ENCODE results near the gene RASGRF2. TPM values are rescaled to one million over a fixed set of nuclear protein-coding genes. Genes with fewer than 3 reads are reported as not detected.

RASGRF2 gene
- total RNA-seq, 1 donor from 2014 or later = 0.05 TPM

GRCh38 chr5:81226286-81226685, 266.1 kb downstream of the RASGRF2 start:
- no peaks in the 10 kb centered on the region for H3K4me1 Mint-ChIP-seq (ENCODE audit: unreplicated experiment)
- TF ChIP-seq, protein P1, sequence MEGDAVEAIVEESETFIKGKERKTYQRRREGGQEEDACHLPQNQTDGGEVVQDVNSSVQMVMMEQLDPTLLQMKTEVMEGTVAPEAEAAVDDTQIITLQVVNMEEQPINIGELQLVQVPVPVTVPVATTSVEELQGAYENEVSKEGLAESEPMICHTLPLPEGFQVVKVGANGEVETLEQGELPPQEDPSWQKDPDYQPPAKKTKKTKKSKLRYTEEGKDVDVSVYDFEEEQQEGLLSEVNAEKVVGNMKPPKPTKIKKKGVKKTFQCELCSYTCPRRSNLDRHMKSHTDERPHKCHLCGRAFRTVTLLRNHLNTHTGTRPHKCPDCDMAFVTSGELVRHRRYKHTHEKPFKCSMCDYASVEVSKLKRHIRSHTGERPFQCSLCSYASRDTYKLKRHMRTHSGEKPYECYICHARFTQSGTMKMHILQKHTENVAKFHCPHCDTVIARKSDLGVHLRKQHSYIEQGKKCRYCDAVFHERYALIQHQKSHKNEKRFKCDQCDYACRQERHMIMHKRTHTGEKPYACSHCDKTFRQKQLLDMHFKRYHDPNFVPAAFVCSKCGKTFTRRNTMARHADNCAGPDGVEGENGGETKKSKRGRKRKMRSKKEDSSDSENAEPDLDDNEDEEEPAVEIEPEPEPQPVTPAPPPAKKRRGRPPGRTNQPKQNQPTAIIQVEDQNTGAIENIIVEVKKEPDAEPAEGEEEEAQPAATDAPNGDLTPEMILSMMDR (IDR thresholded peaks at IDR 0.05) = no peak
- no peak overlapping the region for H3K27ac Mint-ChIP-seq (ENCODE audit: unreplicated experiment)
- H3K9me3 Mint-ChIP-seq (ENCODE audit: unreplicated experiment) = no peaks in the 10 kb centered on the region
- no peak for DNase-seq (ENCODE audit: extremely low spot score, unreplicated experiment)
- no peaks in the 10 kb centered on the region for H3K27me3 Mint-ChIP-seq (ENCODE audit: unreplicated experiment)
- no peaks in the 10 kb centered on the region for H3K36me3 Mint-ChIP-seq (ENCODE audit: unreplicated experiment)
- no peak overlapping the region for H3K4me3 Mint-ChIP-seq (ENCODE audit: unreplicated experiment)

DNA sequence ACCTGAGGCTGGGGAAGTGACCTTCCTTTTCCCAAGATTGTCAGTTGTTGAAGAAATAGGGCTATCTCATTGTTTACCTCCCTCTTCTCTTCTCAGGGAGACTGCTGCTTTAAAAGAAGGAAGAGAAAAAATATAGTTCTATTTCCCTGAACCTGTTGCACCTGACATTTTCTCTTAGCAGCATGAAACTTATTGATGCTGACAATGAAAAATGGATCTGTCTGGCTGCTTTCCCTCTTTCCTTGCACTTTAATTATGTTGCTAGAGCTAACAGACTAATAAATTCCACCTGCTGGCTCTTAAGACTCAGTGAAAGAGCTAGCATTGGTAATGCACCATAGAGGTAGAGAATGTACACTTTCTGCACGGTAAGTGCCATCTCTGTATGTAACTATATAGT, 266.8 kb downstream of the RASGRF2 start:
- TF ChIP-seq, protein P1 (IDR thresholded peaks at IDR 0.05) = no peak
- Mint-ChIP-seq H3K4me3 (ENCODE audit: unreplicated experiment) (no peak overlapping the region), H3K27me3 (ENCODE audit: unreplicated experiment) (no peaks in the 10 kb centered on the region), H3K27ac (ENCODE audit: unreplicated experiment) (no peak overlapping the region), H3K36me3 (ENCODE audit: unreplicated experiment) (no peaks in the 10 kb centered on the region), H3K4me1 (ENCODE audit: unreplicated experiment) (no peaks in the 10 kb centered on the region), H3K9me3 (ENCODE audit: unreplicated experiment) (no peaks in the 10 kb centered on the region)
- DNase-seq (ENCODE audit: extremely low spot score, unreplicated experiment) = no peak

GRCh38 chr5:81228084-81228483, 267.9 kb downstream of the RASGRF2 start:
- no peak for DNase-seq (ENCODE audit: extremely low spot score, unreplicated experiment)
- no peak overlapping the region for H3K4me3 Mint-ChIP-seq (ENCODE audit: unreplicated experiment)
- no peak overlapping the region for H3K27ac Mint-ChIP-seq (ENCODE audit: unreplicated experiment)
- TF ChIP-seq, protein P1 (IDR thresholded peaks at IDR 0.05) = no peak
- H3K27me3 Mint-ChIP-seq (ENCODE audit: unreplicated experiment) = no peaks in the 10 kb centered on the region
- no peaks in the 10 kb centered on the region for H3K9me3 Mint-ChIP-seq (ENCODE audit: unreplicated experiment)
- no peaks in the 10 kb centered on the region for H3K4me1 Mint-ChIP-seq (ENCODE audit: unreplicated experiment)
- no peaks in the 10 kb centered on the region for H3K36me3 Mint-ChIP-seq (ENCODE audit: unreplicated experiment)

GRCh38 chr5:81230416-81230815, 270.3 kb downstream of the RASGRF2 start:
- no peaks in the 10 kb centered on the region for H3K27me3 Mint-ChIP-seq (ENCODE audit: unreplicated experiment)
- H3K4me1 Mint-ChIP-seq (ENCODE audit: unreplicated experiment) = no peaks in the 10 kb centered on the region
- no peak overlapping the region for H3K27ac Mint-ChIP-seq (ENCODE audit: unreplicated experiment)
- no peak overlapping the region for H3K4me3 Mint-ChIP-seq (ENCODE audit: unreplicated experiment)
- TF ChIP-seq, protein P1 (IDR thresholded peaks at IDR 0.05) = no peak
- H3K9me3 Mint-ChIP-seq (ENCODE audit: unreplicated experiment) = no peaks in the 10 kb centered on the region
- DNase-seq (ENCODE audit: extremely low spot score, unreplicated experiment) = no peak
- no peaks in the 10 kb centered on the region for H3K36me3 Mint-ChIP-seq (ENCODE audit: unreplicated experiment)

- no peak for DNase-seq (ENCODE audit: extremely low spot score, unreplicated experiment)
- TF ChIP-seq, protein P1 (IDR thresholded peaks at IDR 0.05) = no peak
- H3K27ac Mint-ChIP-seq (ENCODE audit: unreplicated experiment) = no peak overlapping the region
- H3K9me3 Mint-ChIP-seq (ENCODE audit: unreplicated experiment) = no peaks in the 10 kb centered on the region
- H3K4me1 Mint-ChIP-seq (ENCODE audit: unreplicated experiment) = no peaks in the 10 kb centered on the region
- no peaks in the 10 kb centered on the region for H3K36me3 Mint-ChIP-seq (ENCODE audit: unreplicated experiment)
- no peak overlapping the region for H3K4me3 Mint-ChIP-seq (ENCODE audit: unreplicated experiment)
- H3K27me3 Mint-ChIP-seq (ENCODE audit: unreplicated experiment) = no peaks in the 10 kb centered on the region
Measured at GRCh38 chr5:81232464-81233079, 272.4 kb downstream of the RASGRF2 start.

All from osteocyte (in vitro differentiated cells).